Effector CD4-positive, alpha-beta T cell (primary cell): Measurements from ENCODE around the gene TBC1D19.

Experiments used
- DNase-seq: peaks from one replicate; pipeline ENCODE4 v3.0.0-alpha.2; 2020

Gene TBC1D19

DNA sequence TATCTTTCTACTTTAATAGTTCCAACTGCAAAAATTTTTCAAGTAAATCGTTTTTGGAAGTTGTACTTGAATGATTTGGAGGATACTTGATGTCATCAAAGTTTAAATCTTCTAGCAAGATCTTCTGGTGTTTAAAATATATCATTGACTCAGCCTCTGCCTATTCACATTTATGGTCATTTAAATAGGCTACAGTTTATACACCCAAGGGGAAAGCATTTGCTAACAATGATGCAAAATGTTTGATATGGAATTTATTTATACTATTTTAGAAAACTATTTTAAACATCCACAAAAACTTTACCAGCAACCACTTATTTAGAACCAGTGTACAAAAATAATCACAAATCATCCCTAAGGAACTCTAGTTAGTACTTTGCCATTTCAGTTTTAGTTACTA, 153.5 kb downstream of the TBC1D19 start:
- no peak for DNase-seq

DNA sequence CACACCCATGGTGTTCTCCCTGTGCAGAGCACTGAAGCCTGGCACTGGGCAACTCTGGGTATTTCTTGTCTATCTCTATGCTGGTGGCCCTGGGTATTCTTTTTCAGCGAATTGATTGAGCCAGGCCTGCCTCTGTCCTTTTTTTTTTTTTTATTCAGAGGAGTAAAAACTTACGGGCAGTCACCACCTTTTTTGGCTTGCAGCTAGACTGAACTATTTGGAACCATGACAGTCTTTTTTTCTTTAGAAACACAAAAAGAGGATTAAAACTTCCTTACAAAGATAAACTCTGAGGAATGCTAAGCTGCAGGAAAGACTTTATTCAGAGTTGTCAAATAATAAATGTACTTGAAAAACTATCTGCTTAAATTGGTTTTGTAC, 157.6 kb downstream of the TBC1D19 start:
- no peak for DNase-seq

DNA sequence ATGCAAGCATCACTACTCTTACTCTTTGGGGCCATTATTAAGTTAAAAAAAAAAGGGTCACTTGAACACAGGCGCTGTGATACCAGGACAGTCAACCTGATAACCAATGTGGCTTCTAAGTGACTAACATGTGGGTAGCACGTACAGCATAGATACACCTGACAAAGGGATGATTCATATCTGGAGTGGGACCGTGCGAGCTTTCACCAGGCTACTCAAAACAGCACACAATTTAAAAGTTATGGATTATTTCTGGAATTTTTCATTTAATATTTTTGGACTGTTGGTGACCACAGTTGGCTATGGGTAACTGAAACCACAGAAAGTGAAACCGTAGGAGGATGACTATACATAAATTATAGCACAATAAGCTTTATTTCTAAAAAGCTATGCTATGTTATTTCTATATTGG, 162.9 kb downstream of the TBC1D19 start:
- DNase-seq, result no peak

DNA sequence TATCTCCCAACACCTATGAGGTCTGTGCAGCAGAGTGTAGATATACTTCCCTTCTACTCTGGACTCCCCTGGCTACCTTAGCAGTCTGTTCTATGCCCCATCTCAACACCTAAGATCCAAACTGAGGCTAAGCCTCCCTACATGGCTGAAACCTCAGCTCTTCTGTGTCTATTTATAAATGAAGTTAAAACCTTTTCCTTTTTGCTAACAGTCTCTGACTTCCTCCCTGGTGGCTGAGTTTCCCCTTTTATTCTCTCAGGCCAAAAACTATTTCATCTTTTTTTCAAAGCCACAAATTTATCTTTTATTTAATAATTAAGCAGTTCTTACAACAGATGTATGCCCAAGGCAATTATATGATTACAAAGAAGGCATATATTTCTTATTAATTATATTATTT, 164.9 kb downstream of the TBC1D19 start:
- DNase-seq, result no peak

DNA sequence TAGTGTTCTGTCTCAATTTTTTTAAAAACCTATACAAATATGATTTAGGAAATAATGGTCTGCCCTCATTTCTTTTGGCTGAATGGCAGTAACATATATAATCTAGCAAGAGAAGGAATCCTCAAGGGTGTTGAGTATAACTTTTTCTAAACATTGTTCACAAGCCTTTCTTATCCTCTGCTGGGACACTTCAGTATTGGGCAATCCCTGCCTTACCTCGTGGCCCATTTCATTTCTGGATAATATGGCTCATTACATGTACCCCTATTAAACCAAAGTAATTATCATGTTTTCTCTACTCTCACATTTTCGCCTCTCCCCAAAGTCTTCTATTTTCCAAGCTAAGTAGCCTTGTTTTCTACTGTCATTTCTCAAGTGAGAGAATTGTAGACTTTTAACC, 166.0 kb downstream of the TBC1D19 start:
- DNase-seq, result no peak

DNA sequence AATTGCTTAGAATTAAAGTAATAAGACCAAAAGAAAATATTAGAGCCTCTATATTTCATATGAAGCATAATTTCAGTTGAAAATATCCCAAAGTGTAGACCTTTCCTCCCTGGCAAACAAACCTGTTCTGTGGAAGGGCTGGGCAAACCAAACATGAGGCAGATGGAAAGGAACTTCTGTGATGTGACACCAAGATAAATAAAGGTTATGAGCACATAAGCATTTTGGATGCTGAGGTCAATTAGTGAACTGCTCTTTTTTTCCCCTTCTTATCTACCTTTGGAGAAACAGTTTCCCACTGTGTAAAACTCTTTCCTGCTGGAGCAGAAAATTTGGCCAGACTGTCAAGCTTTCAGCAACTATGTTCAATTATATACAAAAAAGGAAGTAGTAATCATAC, 167.1 kb downstream of the TBC1D19 start:
- DNase-seq, result no peak

DNA sequence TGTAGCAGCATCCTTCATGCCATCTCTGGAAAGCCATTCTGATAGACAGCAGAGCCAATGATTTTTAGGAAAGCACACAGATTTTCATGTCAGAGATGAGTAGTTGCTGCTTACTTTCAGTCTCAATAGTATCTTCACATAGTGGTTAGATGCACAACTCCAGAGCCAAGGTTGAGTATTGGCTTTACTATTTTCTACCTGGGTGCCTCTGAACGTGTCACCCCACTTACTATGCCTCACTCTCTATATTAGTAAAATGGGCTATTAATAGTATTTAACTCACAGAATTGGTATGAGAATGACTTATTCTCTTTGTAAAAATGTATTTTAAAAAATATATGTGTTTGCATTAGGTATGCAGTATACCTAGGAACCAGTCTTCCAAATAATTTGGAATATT, 168.0 kb downstream of the TBC1D19 start:
- no peak for DNase-seq

DNA sequence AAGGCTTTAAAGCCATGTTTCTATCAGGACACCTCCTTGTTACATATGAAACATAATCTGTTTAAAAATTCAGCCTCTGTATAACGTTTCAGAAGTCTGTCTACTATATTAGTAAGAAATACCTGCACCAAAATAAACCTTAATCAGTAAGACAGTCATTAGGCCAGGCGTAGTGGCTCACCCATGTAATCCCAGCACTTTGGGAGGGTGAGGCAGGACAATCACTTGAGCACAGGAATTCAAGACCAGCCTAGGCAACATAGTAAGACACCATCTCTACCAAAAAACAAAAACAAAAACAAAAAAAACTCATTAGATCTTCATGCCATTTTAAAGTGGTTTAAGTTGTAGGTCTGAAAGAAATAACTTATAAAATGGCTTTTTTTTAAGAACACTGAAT, 169.3 kb downstream of the TBC1D19 start:
- no peak for DNase-seq

DNA sequence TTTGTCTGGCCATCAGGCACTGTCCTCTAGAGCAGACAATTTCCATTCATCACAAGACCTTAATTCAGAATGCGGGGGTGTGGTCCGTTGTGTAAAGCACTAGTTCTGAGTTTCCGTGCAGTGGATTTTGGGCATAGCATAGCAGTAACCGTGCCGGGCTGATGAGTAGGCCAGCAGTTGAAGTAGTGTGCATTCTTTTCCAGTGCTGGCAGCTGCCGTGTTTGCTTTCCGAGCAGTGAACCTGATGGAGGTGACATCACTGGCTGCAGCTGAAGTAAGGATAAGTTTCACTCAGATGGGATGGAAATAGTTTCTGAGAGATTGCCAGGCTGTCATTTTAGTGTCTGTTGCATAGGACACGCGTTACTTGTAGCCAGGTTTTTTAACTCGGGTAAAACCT, 169.7 kb downstream of the TBC1D19 start:
- no peak for DNase-seq

DNA sequence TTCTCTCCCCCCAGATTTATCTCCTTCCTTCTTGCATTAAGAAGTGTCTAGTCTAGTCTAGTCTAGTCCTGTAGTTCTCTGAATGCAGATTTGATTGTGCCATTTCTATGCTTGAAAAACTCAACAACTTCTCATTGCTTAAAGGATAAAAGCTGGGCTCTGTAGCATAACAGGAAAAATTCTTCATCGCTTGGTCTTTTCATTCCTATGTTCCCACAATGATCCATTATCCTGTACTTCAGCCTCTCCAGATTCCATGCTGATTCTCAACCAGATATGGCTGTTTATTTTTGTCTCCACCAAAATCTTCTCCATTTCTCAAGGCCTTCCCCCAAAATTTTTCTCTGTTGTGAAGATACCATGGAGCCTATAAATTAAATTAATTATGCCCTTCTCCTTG, 173.9 kb downstream of the TBC1D19 start:
- no peak for DNase-seq

DNA sequence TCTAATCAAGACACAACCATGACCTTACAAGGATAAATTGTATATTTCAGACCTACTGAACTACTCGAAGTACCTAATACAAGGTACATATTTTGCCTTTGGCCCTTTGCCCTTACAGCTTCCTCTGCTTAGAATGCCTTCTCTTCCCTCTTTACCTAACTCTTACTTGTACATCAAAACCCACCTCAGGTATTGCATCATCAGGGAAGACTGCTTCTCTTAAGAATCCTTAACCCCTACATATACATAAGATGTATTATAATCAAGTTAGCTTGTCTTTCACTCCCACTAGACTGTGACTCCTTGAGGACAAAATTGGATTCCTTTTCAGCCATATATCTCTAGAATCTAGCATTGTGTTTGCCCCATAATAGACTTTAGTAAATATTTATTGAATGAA, 175.0 kb downstream of the TBC1D19 start:
- no peak for DNase-seq

DNA sequence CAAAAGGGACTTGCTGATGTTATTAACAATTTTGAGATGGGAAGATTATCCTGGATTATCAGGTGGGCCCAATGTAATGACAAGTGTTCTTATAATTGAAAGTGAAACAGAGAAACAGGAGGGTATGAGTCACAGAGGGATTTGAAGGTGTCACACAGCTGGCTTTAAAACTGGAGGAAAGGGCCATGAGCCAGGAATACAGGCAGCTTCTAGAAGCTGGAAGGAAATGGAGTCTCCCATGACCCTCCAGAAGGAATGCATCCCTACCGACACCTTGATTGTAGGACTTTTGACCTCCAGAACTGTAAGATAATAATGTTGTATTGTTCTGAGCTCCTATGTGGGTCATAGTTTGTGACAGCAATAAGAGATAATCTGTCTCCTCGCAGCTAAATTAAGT, 178.8 kb downstream of the TBC1D19 start:
- DNase-seq, result no peak

DNA sequence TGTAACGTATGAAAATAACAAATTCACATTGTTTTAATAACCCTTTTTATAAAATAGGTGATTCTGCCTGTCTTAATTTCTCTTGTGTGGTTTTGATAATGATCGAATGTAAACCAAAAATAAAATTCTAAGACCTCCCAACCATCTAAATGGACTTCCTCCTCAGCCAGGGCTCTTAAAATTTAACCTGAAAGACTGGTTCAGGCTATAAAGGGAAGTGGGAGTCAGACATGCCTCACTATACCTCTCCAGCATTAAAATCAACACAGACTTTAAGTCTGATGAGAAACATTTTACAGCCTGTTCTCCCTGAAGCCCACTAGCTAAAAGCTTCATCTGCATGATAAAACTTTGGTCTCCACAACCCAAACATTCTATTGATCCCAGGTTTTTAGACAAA, 179.2 kb downstream of the TBC1D19 start:
- DNase-seq, result no peak

DNA sequence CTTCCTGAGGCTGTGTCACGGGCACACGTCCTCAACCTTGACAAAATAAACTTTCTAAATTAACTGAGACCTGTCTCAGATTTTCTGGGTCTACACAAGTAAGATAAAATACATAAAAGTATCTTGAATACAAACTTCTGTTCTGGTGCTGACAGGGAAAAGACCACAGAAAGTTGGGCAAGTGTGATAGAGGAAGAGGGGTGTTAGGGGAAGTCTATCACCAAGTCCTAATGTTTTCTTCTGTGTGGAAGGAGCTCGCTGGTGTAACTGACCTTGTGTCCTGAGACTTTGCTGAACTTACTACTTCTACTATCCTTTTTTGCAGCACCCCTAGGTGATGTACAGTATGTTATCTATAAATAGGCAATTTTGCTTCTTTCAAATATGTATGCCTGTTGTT, 179.8 kb downstream of the TBC1D19 start:
- DNase-seq, result no peak

DNA sequence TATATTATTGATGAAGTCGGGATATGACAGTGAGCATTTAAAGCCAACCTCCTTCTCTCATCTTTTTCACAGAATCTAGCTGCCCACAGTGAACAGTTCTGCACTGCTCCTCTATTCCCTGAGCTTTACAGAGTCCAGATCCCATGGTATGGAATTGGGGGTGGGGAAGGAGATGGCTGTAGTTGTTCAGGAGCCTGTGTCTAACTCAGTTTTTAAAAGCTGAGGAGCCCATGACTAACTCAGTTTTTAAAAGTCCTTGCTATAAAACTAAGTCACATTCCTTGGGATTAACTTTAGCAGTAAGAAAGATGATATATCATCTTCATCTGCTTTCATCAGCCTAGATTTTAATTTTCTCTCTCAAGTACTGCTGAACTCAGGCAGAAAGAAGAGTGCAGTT, 180.3 kb downstream of the TBC1D19 start:
- no peak for DNase-seq

DNA sequence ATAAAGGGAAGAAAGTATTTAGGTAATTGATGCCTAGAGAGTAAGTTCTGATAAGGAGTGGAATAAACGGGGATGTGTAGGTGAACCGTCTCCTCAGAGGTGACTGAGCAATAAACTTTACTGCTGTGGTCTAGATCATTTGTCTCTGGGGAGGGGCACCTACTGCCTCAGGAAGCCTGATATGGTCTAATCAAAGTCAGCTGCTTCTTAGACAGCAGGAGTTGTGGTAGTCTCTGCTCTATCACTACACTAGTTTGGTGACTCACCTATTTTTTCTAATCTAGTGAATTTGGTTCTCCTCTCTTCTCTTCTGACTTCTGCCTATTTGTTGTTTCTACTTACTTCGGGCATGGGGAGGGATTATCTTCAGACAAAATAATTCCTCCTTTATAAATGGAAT, 181.6 kb downstream of the TBC1D19 start:
- no peak for DNase-seq

DNA sequence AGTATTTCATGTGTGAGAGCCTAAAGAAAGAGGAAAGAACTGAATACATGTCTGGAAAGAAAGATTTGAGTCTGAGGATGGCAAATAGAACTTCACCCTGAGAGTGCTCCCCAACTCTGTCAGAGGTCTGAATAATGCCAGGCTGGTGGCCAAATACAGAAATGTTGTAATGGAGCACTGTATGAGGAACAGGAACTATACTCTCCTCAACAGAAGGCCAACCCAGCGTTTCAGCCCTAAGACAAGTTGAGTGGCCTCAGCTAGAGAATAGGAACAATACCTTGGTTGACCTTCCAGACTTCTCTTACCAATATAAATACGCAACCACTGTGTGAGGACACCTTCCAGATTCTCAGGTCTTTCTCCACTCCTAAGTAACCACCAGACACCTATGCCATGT, 182.3 kb downstream of the TBC1D19 start:
- no peak for DNase-seq

DNA sequence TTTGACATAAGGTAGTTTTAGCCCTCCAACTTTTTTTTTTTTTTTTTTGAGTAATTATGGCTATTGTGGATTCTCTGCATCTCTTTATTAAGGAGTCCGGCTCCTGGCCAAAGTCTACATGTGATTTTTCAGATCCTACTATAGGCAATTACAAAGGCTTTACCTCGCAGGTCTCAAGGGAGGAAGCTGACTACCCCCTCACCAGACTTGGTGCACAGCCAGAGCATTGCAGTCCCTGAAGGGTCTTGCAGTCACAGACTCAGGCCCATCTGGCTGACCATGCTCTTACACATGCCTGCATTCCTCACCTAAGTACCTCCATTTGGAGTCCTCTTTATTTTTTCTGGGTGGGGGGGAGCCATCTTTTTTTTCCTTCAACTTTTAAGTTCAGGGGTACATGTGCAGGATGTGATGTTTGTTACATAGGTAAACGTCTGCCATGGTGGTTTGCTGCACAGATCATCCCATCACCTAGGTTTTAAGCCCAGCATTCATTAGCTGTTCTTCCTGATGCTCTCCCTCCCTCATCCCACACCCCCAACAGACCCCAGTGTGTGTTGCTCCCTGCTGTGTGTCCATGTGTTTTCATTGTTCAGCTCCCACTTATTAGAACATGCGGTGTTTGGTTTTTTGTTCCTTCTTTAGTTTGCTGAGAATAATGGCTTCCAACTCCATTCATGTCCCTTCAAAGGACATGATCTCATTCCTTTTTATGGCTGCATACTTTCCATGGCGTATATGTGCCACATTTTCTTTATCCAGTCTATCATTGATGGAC, 188.4 kb downstream of the TBC1D19 start:
- DNase-seq, result no peak

DNA sequence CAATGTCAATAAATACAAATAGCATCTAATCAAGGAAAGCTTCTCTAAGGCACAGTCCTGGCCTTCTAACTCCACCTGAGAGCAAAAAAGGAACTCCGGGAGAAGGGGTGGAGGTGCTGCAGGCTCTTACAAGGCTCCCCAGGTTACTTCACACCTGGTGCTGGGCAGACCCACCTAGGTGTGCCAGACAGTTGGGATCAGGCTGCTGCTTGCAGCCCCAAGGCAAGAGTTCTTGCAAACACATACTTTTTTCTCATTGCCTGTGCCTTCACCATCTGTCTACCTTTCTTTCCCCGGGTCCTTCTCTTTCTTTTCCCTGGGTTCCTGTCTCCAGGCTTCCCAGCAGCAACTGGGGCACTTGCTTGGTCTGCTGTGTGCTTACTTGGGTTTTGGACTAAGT, 195.3 kb downstream of the TBC1D19 start:
- DNase-seq, result no peak

DNA sequence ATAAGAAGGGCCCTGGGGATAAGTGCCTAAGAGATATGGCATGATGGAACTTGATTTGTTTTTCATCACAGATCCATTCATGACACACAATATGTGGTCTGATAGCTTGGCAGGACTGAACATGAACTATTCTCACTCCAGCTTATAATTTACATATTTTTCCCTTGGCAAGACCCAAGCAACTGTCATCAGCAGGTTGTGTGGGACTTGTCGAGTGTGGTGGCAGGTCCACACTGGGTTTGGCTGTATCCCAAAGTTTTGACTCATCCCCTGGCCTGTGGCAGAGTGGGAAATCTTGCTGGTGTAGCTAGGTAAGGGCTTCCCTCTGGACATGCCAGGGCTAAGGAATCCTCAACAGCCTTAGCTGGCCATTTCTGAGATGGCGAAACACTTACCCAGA, 195.8 kb downstream of the TBC1D19 start:
- no peak for DNase-seq

DNA sequence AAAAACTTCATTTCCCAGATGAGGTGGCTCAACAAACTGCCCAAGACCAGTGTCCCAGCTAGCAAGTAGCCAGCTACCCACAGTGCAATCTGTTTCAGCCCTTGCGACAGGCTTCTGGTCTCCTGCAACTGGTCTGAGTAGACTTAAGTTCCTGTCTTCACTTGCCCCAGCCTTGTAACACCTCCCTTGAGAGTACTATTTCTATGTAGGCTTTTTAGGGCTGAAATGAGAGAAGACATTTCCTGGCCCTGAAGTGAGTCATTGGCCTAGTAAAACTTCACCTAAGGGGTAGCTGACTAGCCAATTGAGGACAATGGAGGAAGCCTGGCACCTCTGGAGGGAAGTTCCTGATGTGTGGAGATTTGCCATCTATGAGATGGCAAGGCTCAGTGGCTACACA, 196.7 kb downstream of the TBC1D19 start:
- no peak for DNase-seq

DNA sequence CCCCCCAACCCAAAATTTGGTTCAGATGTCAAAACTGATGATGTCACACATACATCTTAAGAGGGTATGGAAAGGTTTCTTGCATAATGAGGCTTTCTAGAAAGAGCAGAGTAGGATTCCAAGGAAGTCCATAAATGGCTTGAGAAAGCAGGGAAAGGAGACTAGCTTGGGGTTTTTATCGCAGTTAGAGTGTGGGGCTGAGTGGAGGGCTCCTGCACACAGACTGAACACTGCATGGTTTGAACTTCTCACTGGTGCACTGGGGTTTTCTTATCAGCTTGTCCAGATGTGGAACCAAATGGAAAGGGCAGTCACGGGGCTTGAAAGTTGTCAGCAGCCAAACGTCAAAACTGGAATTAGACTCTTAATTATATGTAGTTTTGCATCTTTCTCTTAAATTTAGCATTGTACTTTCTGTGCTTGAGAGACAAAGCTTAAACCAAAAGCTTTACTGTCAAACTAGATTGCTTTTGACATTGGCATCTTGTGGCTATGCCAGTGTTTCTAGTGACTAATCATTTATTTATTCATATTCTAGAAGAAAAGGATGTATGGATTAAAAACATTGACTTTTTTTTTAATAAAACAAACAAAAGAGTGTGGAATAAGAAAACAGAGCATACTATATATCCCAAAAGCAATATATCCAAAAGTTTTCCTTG, 198.4 kb downstream of the TBC1D19 start:
- no peak for DNase-seq

DNA sequence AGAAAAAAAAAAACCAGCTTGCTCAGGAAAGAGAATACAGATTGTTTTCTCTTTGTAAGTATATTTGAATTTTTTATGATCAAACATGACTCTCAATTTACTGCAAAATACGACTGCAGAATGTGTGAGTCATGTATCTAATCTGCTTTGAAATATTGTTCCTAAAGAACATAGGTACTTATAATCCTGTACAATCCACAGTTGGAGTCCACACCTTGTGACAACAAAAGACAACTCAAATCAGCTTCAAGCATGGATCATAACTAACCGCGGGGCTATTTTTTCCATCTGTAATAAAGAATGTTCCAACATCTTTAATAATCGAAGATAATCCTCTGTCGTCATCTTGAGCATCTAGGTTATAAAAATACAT, 198.9 kb downstream of the TBC1D19 start:
- DNase-seq, result no peak

DNA sequence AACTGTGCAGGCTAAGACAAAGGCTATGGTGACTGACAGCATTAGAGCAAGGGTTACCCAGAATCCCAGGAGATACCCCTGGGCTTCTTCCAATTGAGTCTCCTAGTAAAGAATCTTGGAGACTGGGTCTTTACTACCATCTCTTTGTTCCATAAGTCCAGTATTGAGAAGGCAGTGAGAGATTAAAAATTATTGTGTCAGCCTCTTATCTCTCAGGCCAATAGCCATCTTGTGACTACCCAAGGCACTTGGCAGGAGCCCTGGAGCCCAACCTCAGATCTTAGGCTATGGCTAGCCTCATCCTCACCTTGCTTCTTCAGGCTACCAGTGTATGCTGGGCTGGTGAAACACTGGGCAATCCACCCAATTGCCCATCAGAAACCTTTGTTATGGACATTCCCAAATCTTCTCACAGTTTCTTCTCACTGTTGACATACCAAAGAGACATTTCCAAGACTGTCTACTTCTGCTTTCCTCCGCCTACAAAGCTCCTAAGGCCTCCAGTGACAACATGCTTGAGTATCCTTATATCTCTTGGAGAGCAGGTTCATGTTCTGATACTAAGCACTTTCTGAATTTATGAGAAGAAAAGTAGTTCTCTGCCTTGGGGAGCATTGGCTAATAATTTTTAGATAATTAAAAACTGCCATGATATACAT, 200.5 kb downstream of the TBC1D19 start:
- no peak for DNase-seq
